GM21528 (cell line): ENCODE measurements around the gene CDKAL1.
"Not testable (repeated sequence)": the region's sequence is repeated elsewhere in the genome, so short reads cannot be mapped to it uniquely, and the experiment has no call there.

Experiments
- ATAC-seq: cut with Tn5 transposase; IDR thresholded peaks from one replicate; pipeline ENCODE4 v1.9.1; 2021; ENCODE audit warnings: mild to moderate bottlenecking, moderate library complexity; ENCODE audit not compliant: unreplicated experiment, low FRiP score

CDKAL1 gene

GRCh38 chr6:21034345-21034744 is 500.1 kb downstream of the CDKAL1 start:
- ATAC-seq, result no peak

GRCh38 chr6:21037453-21037852 is 503.2 kb downstream of the CDKAL1 start:
- ATAC-seq, result no peak

GRCh38 chr6:21039926-21040325 is 505.7 kb downstream of the CDKAL1 start:
- no peak for ATAC-seq

GRCh38 chr6:21045135-21045700 is 511.0 kb downstream of the CDKAL1 start:
- no peak for ATAC-seq

- ATAC-seq, result no peak
These were observed 512.0 kb downstream of the CDKAL1 start for GRCh38 chr6:21046276-21046675.

- ATAC-seq, result no peak
These were observed 513.8 kb downstream of the CDKAL1 start for GRCh38 chr6:21048047-21048446.

GRCh38 chr6:21049148-21049547 is 514.9 kb downstream of the CDKAL1 start:
- ATAC-seq, result no peak

- ATAC-seq, result no peak
These were observed 515.3 kb downstream of the CDKAL1 start for GRCh38 chr6:21049572-21049971.

- no peak for ATAC-seq
These were observed 516.7 kb downstream of the CDKAL1 start for GRCh38 chr6:21050935-21051334.

- ATAC-seq, result no peak
These were observed 517.5 kb downstream of the CDKAL1 start for GRCh38 chr6:21051777-21052176.

GRCh38 chr6:21053612-21054011 is 519.4 kb downstream of the CDKAL1 start:
- ATAC-seq, result no peak

GRCh38 chr6:21055480-21055879 is 521.2 kb downstream of the CDKAL1 start:
- ATAC-seq, result not testable (repeated sequence)

GRCh38 chr6:21061892-21062291 is 527.6 kb downstream of the CDKAL1 start:
- ATAC-seq, result no peak

- ATAC-seq, result no peak
These were observed 530.6 kb downstream of the CDKAL1 start for GRCh38 chr6:21064756-21065340.

GRCh38 chr6:21067521-21067920 is 533.3 kb downstream of the CDKAL1 start:
- no peak for ATAC-seq

- no peak for ATAC-seq
These were observed 536.4 kb downstream of the CDKAL1 start for GRCh38 chr6:21070620-21071019.

GRCh38 chr6:21071780-21072468 is 537.7 kb downstream of the CDKAL1 start:
- no peak for ATAC-seq

GRCh38 chr6:21073318-21073839 is 539.1 kb downstream of the CDKAL1 start:
- no peak for ATAC-seq

GRCh38 chr6:21074484-21074883 is 540.2 kb downstream of the CDKAL1 start:
- no peak for ATAC-seq

GRCh38 chr6:21075986-21076385 is 541.7 kb downstream of the CDKAL1 start:
- no peak for ATAC-seq

GRCh38 chr6:21078497-21078896 is 544.2 kb downstream of the CDKAL1 start:
- ATAC-seq, result no peak
